HG03108 (cell line): ENCODE results near the gene TRIP10.
"Not testable (repeated sequence)": the region's sequence is repeated elsewhere in the genome, so short reads cannot be mapped to it uniquely, and the experiment has no call there.

Experiments used
- ATAC-seq: cut with Tn5 transposase; IDR thresholded peaks from one replicate; pipeline ENCODE4 v1.9.1; 2021; ENCODE audit warnings: moderate library complexity; ENCODE audit not compliant: unreplicated experiment

Gene TRIP10

DNA sequence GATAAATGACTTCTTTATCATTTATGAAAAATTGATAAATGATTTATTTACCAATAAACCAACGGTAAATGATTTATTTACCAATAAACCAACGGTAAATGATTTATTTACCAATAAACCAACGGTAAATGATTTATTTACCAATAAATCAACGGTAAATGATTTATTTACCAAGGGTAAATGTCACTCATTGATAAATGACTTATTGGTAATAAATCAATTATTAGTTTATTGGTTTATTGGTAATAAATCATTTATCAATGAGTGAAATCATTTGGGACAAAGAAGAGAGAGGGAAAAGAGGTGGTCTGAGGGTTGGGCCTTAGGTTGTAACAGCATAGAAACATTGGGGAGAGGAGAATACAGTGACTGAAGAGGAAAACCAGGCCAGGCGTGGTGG lies 54.5 kb downstream of the TRIP10 start:
- no peak for ATAC-seq

DNA sequence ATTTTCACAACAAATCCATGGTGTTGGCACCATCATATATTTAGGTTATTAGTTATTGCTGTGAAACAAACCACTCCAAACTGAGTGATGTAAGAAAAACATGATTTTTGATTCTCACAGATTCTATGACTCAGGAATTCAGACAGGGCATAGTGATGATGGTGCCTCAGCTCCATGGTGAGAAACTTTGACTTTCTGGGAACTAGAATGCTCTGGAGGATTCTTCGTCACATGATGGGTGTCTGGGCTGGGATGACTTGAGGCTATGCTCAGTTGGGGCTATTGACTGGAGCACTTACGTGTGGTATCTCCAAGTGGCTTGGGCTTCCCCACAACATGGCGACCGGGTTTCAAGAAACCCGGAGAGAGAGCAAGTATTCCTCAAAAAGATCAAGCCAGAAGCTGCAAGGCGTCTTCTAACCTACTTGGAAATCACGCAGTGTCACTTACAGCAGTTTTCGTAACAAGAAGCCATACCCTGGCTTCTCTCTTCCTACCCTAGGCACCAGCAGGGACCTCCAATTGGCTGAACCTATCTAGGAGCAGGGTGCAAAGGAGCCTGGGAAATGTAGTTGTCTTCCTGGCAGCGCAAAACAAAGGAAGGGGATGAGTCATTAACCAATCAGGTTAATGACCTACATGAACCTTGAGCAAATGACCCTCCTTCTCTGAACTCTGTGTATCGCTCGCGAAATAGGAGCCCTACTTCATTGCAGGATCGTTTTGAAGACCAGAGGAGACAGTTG lies 55.4 kb downstream of the TRIP10 start:
- ATAC-seq, result no peak

DNA sequence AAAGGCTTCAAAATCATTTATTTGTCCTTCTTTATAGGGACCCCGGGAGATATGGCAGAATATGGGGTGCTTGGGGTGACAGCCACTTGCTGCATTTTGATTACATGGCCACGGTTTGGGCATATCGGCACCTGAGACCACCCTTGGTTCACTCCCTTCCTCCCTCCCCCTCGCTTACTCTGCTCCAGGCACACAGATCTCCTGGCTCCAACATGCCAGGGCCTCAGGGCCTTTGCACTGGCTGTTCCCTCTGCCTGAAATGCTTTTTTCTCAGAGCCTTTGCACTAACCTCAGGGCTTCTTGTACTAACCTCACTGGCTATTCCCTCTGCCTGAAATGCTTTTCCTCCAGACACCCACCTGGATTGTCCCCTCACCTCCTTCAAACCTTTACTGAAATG lies 56.8 kb downstream of the TRIP10 start:
- ATAC-seq, result no peak

DNA sequence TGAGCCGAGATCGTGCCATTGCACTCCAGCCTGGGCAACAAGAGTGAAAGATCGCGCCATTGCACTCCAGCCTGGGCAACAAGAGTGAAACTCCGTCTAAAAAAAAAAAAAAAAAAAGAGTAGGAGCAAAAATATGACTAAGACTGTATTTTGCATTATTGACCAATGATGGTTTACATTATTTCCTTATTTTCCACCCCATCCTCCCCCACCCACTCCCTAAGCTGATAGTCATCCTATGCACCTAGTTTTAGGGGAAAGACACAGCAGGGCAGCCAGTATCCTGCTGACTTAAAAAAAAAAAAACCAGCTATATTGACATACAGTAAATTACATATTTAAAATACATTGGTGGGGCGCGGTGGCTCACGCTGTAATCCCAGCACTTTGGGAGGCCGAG lies 58.2 kb downstream of the TRIP10 start:
- no peak for ATAC-seq

DNA sequence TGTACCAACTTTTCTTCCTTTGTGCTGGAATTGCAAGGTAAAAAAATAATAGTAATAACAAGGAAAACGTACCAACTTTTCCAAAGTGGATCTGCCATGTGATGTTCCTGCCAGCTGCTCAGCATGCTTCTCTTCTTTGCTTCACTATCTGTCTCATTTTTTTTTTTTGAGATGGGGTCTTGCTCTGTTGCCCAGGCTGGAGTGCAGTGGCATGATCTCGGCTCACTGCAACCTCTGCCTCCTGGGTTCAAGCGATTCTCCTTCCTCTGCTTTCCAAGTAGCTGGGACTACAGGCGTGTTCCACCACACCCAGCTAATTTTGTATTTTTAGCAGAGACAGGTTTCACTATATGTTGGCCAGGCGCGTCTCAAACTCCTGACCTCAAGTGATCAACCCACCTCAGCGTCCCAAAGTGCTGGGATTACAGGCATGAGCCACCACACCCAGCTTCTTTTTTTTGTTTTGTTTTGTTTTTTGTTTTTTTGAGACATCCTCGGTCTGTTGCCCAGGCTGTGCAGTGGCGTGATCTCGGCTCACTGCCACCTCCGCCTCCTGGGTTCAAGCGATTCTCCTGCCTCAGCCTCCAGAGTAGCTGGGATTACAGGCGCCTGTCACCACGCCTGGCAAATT lies 60.8 kb downstream of the TRIP10 start:
- not testable (repeated sequence) for ATAC-seq

DNA sequence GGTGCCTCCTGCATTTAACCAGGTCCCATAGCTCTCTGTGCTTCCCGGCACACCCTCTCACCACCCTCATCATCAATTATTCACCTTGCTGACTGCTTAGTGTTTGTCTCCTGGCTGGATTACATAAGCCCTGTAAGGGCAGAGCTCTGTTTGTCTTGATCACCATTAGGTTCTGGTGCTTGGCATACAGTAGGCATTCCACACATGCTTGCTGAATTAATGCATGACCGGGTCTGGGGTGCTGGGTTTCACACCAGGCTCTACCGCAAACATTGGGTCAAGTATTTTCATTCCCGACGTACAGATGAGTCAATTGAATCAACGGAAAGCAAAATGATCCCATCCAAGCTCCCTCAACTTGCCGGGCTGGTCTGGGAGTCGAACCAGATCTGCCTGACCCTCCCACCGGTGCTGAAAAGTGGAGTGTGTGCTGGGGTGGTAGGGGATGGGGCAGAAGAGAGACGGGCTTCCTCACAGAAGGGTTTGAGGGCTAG lies 61.6 kb downstream of the TRIP10 start:
- ATAC-seq, result no peak
